Colonic mucosa (tissue), 4 donors: ENCODE results near the gene PRKAR2B. TPM values are rescaled to one million over a fixed set of nuclear protein-coding genes. Genes with fewer than 3 reads are reported as not detected.
"Not testable (repeated sequence)": the region's sequence is repeated elsewhere in the genome, so short reads cannot be mapped to it uniquely, and the experiment has no call there.

Experiments used
- DNase-seq: peaks from one replicate; pipeline ENCODE4 v3.0.0-alpha.2; 2020
- H3K27ac ChIP-seq: fragments of 200-600 bp; one replicate; pipeline ENCODE4 v1.8.0; 2021
- H3K27me3 ChIP-seq: fragments of 200-600 bp; one replicate; pipeline ENCODE4 v1.8.0; 2021
- H3K36me3 ChIP-seq: fragments of 200-600 bp; one replicate; pipeline ENCODE4 v1.8.0; 2021
- H3K4me1 ChIP-seq: fragments of 200-600 bp; one replicate; pipeline ENCODE4 v1.8.0; 2021; ENCODE audit warnings: mild to moderate bottlenecking
- H3K4me3 ChIP-seq: fragments of 200-600 bp; one replicate; pipeline ENCODE4 v1.8.0; 2021
- H3K9ac ChIP-seq, 2 donors: one replicate each; pipeline ENCODE4 v1.7.0; 2013; ENCODE audit warnings: control low read depth in 2 of 2, low read depth in 2 of 2, low read length in 2 of 2
- H3K9me3 ChIP-seq: fragments of 200-600 bp; one replicate; pipeline ENCODE4 v1.8.0; 2021
- intact Hi-C: fragments of 100-400 bp; cut with DNase I; formaldehyde crosslinking; loops from one replicate; pipeline ENCODE4 v1.14.1; 2022
- total RNA-seq, 2 donors: library from RNA; stranded (reverse); fragmentation: NEBNext Ultra II Directional in 1 of 2; extraction: Animal tissue kit (Norgen Biotek cat#: 25700) in 1 of 2; gene quantifications; one replicate each; pipeline ENCODE4 v1.2.1, GENCODE V29; 2021
- TF ChIP-seq, protein P1 (sequence below): fragments of 200-600 bp; IDR thresholded peaks from one replicate; pipeline ENCODE4 v1.8.0; 2022; ENCODE audit warnings: antibody characterized with exemption, mild to moderate bottlenecking
- donor health status: healthy.
- donor health status: DM: no; HTN: no; CAD: no.
- donor health status: DM: no; HTN: no; CAD: no.

The PRKAR2B gene
- total RNA-seq, 2 donors from 2014 or later = 9.3 to 11.7 TPM

DNA sequence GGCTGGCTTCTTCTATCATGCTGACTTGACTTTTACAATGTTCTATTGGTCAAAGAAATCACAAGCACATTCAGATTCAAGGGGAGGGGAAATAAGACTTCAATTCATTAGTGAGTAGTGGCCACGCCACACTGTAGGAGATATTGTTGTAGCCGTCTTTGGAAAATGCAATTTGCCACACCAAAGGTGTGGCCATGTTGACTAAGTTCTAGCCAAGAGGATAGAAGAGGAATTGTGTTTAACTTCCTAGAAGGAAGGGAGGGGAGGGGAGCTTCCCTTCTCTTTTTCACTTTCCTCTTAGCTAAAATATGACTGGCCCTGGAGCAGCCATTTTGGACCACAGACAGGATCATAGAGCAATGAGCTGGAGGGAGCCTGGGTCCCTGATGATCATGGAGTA is 3.4 kb upstream of the PRKAR2B start:
- Histone ChIP-seq H3K9me3 (no peaks in the 10 kb centered on the region), H3K27me3 (no peaks in the 10 kb centered on the region), H3K36me3 (no peaks in the 10 kb centered on the region), H3K4me3 (no peak overlapping the region), H3K27ac (no peak overlapping the region), H3K9ac (no peak overlapping the region), H3K4me1 (peaks cover 4% of the 10 kb centered on the region)
- intact Hi-C loops = no loop called here
- TF ChIP-seq, protein P1, sequence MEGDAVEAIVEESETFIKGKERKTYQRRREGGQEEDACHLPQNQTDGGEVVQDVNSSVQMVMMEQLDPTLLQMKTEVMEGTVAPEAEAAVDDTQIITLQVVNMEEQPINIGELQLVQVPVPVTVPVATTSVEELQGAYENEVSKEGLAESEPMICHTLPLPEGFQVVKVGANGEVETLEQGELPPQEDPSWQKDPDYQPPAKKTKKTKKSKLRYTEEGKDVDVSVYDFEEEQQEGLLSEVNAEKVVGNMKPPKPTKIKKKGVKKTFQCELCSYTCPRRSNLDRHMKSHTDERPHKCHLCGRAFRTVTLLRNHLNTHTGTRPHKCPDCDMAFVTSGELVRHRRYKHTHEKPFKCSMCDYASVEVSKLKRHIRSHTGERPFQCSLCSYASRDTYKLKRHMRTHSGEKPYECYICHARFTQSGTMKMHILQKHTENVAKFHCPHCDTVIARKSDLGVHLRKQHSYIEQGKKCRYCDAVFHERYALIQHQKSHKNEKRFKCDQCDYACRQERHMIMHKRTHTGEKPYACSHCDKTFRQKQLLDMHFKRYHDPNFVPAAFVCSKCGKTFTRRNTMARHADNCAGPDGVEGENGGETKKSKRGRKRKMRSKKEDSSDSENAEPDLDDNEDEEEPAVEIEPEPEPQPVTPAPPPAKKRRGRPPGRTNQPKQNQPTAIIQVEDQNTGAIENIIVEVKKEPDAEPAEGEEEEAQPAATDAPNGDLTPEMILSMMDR = no peak
- DNase-seq = peak; percentile 26

DNA sequence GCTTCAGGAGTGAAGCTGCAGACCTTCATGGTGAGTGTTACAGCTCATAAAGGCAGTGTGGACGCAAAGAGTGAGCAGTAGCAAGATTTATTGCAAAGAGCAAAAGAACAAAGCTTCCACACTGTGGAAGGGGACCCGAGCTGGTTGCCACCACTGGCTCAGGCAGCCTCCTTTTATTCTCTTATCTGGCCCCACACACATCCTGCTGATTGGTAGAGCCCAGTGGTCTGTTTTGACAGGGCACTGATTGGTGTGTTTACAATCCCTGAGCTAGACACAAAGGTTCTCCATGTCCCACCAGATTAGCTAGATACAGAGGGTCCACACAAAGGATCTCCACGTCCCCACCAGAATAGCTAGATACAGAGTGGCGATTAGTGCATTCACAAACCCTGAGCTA is 2.7 kb upstream of the PRKAR2B start:
- H3K9ac ChIP-seq, DNase-seq, intact Hi-C loops, H3K27me3 ChIP-seq, H3K27ac ChIP-seq, H3K9me3 ChIP-seq, H3K4me3 ChIP-seq, H3K36me3 ChIP-seq, H3K4me1 ChIP-seq: not testable (repeated sequence)

DNA sequence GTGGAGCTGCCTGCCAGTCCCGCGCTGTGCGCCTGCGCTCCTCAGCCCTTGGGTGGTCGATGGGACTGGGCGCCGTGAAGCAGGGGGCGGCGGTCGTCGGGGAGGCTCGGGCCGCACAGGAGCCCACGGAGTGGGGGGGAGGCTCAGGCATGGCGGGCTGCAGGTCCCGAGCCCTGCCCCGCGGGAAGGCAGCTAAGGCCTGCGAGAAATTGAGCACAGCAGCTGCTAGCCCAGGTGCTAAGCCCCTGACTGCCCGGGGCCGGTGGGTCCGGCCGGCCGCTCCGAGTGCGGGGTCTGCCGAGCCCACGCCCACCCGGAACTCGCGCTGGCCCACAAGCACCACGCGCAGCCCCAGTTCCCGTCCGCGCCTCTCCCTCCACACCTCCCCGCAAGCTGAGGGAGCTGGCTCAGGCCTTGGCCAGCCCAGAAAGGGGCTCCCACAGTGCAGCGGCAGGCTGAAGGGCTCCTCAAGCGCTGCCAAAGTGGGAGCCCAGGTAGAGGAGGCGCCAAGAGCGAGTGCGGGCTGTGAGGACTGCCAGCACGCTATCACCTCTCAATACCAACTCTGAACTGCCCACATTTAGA is 2.1 kb upstream of the PRKAR2B start:
- H3K4me3 ChIP-seq, H3K9me3 ChIP-seq, H3K4me1 ChIP-seq, H3K36me3 ChIP-seq, H3K9ac ChIP-seq, H3K27ac ChIP-seq, intact Hi-C loops, H3K27me3 ChIP-seq, DNase-seq: not testable (repeated sequence)

GRCh38 chr7:107043491-107043890 is 1.0 kb upstream of the PRKAR2B start:
- DNase-seq = no peak
- no peak overlapping the region for H3K27ac ChIP-seq
- intact Hi-C loops = no loop called here

GRCh38 chr7:107043921-107044346 is 571 bp upstream of the PRKAR2B start:
- no peak overlapping the region for H3K27ac ChIP-seq
- H3K4me3 ChIP-seq = peak overlapping the region; percentile 45
- peaks cover 4% of the 10 kb centered on the region for H3K4me1 ChIP-seq
- H3K9ac ChIP-seq = peak overlapping the region; percentile 30 to 83
- no peak for DNase-seq
- intact Hi-C loops = no loop called here
- H3K27me3 ChIP-seq = no peaks in the 10 kb centered on the region
- H3K9me3 ChIP-seq = no peaks in the 10 kb centered on the region
- H3K36me3 ChIP-seq = no peaks in the 10 kb centered on the region
- TF ChIP-seq, protein P1 = no peak

More at GRCh38 chr7:107043491-107043890, 1.0 kb upstream of the PRKAR2B start:
- Histone ChIP-seq H3K9ac (no peak overlapping the region), H3K36me3 (no peaks in the 10 kb centered on the region), H3K4me1 (peaks cover 4% of the 10 kb centered on the region), H3K9me3 (no peaks in the 10 kb centered on the region), H3K4me3 (no peak overlapping the region), H3K27me3 (no peaks in the 10 kb centered on the region)
- TF ChIP-seq, protein P1 = no peak

DNA sequence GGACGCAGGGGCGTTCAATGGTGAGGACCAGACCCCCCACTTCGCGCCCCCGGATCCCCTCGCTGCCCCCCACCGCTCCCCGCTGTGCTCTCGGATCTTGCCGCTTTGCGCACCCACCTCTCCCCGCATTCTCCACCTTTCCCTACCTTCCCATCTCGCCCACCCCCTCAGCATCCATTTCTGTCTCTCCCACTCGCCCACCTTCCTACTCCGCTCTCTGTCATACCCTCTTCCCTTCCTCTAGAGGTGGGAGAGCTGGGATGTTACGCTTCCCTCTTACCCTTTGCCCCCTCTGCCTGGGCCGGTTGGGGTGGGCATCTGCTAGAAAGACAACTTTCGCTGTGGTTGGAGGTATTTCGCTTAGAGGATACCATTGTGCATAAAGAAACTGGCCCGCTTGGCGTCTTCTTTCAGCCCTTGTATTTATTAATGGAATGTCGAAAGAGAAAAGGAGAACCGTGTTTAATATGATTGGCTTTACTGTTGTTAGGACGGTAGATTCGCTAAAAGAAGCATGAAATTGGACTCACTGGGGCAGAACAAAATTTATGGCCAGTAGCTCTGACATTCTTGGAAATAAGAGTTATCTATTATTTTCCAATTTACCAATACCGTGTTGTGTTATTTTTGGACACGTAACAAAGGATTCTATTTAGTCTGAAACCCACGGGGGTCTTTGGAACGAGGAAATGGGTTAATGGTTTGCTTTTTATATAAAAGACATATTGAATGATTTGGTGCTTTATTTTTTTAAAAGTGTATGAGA is 873 bp downstream of the PRKAR2B start:
- H3K9ac ChIP-seq = peak overlapping the region; percentile 66 to 83

More for the DNA sequence above, 873 bp downstream of the PRKAR2B start:
- no peaks in the 10 kb centered on the region for H3K9me3 ChIP-seq
- no peaks in the 10 kb centered on the region for H3K27me3 ChIP-seq
- TF ChIP-seq, protein P1 = no peak
- H3K27ac ChIP-seq = no peak overlapping the region
- peaks cover 4% of the 10 kb centered on the region for H3K4me1 ChIP-seq
- intact Hi-C loops = no loop called here
- no peaks in the 10 kb centered on the region for H3K36me3 ChIP-seq
- peak overlapping the region; percentile 72 for H3K4me3 ChIP-seq
- no peak for DNase-seq
